DOHH2 (cell line): ENCODE data around the gene PTPRT.

ENCODE experiments used
- EZH2phosphoT487 ChIP-seq: fragments of 200-600 bp; sonication (generic); IDR thresholded peaks from 2 replicates; pipeline ENCODE4 v1.6.1; 2017; ENCODE audit warnings: borderline replicate concordance, mild to moderate bottlenecking, antibody characterized with exemption, low read length, moderate library complexity, mixed read lengths
- TF ChIP-seq, protein P1 (sequence below): fragments of 200-600 bp; sonication (generic); IDR thresholded peaks from one replicate; pipeline ENCODE4 v1.5.1; 2014; ENCODE audit warnings: antibody characterized with exemption, mild to moderate bottlenecking, low read depth, low read length; ENCODE audit not compliant: poor library complexity, severe bottlenecking

- TF ChIP-seq, protein P1, sequence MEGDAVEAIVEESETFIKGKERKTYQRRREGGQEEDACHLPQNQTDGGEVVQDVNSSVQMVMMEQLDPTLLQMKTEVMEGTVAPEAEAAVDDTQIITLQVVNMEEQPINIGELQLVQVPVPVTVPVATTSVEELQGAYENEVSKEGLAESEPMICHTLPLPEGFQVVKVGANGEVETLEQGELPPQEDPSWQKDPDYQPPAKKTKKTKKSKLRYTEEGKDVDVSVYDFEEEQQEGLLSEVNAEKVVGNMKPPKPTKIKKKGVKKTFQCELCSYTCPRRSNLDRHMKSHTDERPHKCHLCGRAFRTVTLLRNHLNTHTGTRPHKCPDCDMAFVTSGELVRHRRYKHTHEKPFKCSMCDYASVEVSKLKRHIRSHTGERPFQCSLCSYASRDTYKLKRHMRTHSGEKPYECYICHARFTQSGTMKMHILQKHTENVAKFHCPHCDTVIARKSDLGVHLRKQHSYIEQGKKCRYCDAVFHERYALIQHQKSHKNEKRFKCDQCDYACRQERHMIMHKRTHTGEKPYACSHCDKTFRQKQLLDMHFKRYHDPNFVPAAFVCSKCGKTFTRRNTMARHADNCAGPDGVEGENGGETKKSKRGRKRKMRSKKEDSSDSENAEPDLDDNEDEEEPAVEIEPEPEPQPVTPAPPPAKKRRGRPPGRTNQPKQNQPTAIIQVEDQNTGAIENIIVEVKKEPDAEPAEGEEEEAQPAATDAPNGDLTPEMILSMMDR = no peak
- TF ChIP-seq EZH2phosphoT487 = no peak
Measured at GRCh38 chr20:42510686-42511085, 679.0 kb downstream of the PTPRT start.
